ENCODE results near the gene CDS2.
A peak's percentile ranks its signal among the peaks of the same experiment; 100 is the strongest.
"Not testable (repeated sequence)": the region's sequence is repeated elsewhere in the genome, so short reads cannot be mapped to it uniquely, and the experiment has no call there.

CDS2 gene

DNA sequence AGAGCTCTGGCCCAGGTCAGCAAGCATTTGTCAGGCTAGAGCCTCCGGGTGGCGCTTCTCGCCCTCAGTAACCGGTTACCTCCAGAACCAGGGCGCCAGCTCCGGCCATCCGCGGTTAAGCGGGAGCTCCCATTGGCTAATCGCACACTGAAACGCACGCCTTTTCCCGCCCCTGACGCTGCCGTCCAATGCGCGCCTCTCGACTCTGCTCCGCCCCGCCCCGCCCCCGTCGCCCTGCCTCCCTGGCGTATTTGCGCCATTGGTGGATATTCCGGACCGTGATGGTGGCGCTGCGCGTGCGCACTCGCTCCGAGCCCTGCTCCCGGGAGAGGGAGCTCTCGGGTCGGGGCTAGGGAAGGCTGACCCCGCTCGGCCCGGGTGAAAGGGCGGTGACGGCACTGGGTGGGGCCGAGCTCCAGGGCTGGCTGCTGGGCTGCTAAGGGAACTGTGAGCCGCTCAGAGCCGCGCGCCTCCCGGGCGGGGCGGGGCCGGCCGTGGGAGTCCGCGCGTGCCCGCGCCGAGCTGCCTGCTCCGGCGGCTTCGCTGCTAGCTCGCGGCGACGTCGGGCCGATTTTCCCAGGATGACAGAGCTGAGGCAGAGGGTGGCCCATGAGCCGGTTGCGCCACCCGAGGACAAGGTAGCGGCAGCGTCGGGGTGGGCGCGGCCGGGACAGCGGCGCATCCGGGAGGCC is at the start of gene CDS2:
TSS of gene CDS2 (plus strand) at position 497 of the 692 bp plus-strand sequence. CDS start at position 582, 85 bp downstream.
- H3K4me3 ChIP-seq (ENCODE audit: low read length), result peak within 1 kb of the TSS; percentile 82
- TF ChIP-seq ZNF274 (IDR thresholded peaks at IDR 0.05; ENCODE audit: low read depth, low read length), result no peak

DNA sequence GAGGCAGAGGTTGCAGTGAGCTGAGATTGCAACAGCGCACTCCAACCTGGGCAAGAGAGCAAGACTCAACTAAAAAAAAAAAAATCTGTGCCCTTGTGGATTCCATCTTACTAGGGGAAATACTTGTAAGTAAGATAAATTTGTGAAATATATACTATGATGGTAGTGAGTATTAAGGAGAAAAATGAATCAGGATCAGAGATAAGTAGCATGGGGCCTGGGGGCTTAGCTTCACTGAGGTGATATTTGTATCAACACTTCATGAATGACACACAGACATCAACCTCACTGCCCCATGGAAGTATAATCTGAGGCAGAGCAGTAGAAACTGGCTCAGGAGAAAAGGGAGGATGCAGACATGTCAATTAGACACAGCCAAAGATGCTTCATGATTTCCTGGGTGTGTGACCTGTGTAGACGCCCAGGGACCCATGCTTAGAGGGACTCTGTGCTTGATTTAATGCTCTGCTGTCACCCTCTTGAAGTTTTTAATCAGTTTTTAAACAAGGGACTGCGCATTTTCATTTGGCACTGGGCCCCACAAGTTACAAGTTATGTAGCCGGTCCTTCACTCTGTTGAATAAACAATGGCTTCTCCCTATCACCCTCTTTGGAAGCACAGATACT is 48.9 kb upstream of the CDS2 start:
- TF ChIP-seq ZNF274 (IDR thresholded peaks at IDR 0.05; ENCODE audit: low read depth, low read length), result no peak
- no peak overlapping the region for H3K4me3 ChIP-seq (ENCODE audit: low read length)

DNA sequence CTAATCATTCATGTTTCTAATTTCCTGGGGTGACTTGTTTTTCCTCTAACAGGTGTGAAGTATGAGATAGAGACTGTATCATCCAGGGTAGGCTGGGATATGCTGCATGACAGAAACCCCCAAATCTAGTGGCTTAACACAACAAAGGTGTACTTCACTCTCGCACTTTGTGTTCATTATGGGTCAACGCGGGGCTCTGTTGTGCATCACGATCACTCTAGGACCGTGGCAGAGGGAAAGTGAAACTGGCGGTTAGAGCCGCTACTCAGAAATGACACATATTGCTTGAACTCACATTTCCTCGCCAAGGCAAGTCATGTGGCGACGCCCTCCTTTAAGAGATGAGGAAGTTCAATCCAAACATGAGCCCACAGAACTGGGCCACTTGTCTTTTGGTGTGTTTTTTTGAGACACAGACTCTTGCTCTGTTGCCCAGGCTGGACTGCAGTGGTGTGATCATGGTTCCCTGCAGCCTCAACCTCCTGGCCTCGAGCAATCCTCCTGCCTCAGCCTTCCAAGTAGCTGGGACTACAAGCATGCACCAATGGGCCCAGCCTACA is 48.3 kb upstream of the CDS2 start:
- no peak overlapping the region for H3K4me3 ChIP-seq (ENCODE audit: low read length)

GRCh38 chr20:5080384-5080877 is 46.4 kb upstream of the CDS2 start:
- no peak for TF ChIP-seq ZNF274 (IDR thresholded peaks at IDR 0.05; ENCODE audit: low read depth, low read length)
- no peak overlapping the region for H3K4me3 ChIP-seq (ENCODE audit: low read length)

More for the DNA sequence above, 48.3 kb upstream of the CDS2 start:
- no peak for TF ChIP-seq ZNF274 (IDR thresholded peaks at IDR 0.05; ENCODE audit: low read depth, low read length)

GRCh38 chr20:5085380-5085779 is 41.4 kb upstream of the CDS2 start:
- no peak for TF ChIP-seq ZNF274 (IDR thresholded peaks at IDR 0.05; ENCODE audit: low read depth, low read length)
- no peak overlapping the region for H3K4me3 ChIP-seq (ENCODE audit: low read length)

DNA sequence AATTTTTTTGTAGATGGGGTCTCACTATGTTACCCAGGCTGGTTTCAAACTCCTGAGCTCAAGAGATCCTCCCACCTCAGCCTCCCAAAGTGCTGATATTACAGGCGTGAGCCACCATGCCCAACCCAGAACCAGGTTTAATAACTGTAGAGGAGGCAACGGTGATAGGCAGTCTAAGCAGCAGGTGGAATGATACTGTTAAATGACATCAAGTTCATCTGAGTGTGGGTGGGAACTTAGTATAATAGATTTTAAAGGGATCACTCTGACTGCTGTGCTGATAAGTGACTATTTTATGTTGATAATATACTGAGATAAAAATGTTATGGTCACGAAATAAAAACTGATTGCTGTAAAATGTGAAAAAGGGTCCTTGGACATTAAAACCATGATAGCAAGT is 38.1 kb upstream of the CDS2 start:
- no peak overlapping the region for H3K4me3 ChIP-seq (ENCODE audit: low read length)
- TF ChIP-seq ZNF274 (IDR thresholded peaks at IDR 0.05; ENCODE audit: low read depth, low read length), result no peak

- no peak overlapping the region for H3K4me3 ChIP-seq (ENCODE audit: low read length)
- no peak for TF ChIP-seq ZNF274 (IDR thresholded peaks at IDR 0.05; ENCODE audit: low read depth, low read length)
Observed at GRCh38 chr20:5090191-5090590, 36.6 kb upstream of the CDS2 start.

- H3K4me3 ChIP-seq (ENCODE audit: low read length), result no peak overlapping the region
- TF ChIP-seq ZNF274 (IDR thresholded peaks at IDR 0.05; ENCODE audit: low read depth, low read length), result no peak
Observed at GRCh38 chr20:5091902-5092301, 34.9 kb upstream of the CDS2 start.

DNA sequence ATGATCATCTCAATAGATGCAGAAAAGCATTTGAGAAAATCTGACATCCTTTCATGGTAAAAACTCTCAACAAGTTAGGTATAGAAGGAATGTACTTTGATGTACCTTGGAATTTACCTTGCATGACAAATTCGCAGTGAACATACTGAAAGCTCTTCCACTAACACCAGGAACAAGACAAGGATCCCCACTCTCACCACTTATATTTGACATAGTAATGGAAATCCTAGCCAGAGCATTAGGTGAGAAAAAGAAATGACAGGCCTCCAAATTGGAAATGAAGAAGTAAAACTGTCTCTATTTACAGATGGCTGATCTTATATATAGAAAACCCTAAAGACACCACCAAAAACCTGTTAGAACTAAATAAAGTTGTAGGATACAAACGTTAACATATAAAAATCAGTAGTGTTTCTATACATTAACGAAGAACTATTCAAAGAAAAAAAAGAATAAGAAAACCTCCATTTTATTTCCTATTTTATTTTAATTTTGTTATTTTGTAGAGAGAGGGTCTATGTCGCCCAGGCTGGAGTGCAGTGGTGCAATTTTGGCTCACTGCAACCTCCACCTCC is 34.0 kb upstream of the CDS2 start:
- no peak for TF ChIP-seq ZNF274 (IDR thresholded peaks at IDR 0.05; ENCODE audit: low read depth, low read length)
- H3K4me3 ChIP-seq (ENCODE audit: low read length), result no peak overlapping the region

- H3K4me3 ChIP-seq (ENCODE audit: low read length), result no peak overlapping the region
- no peak for TF ChIP-seq ZNF274 (IDR thresholded peaks at IDR 0.05; ENCODE audit: low read depth, low read length)
Observed at GRCh38 chr20:5095454-5095853, 31.4 kb upstream of the CDS2 start.

- TF ChIP-seq ZNF274 (IDR thresholded peaks at IDR 0.05; ENCODE audit: low read depth, low read length), result no peak
- no peak overlapping the region for H3K4me3 ChIP-seq (ENCODE audit: low read length)
Observed at GRCh38 chr20:5095931-5096330, 30.9 kb upstream of the CDS2 start.

GRCh38 chr20:5096463-5096862 is 30.3 kb upstream of the CDS2 start:
- no peak for TF ChIP-seq ZNF274 (IDR thresholded peaks at IDR 0.05; ENCODE audit: low read depth, low read length)
- no peak overlapping the region for H3K4me3 ChIP-seq (ENCODE audit: low read length)

DNA sequence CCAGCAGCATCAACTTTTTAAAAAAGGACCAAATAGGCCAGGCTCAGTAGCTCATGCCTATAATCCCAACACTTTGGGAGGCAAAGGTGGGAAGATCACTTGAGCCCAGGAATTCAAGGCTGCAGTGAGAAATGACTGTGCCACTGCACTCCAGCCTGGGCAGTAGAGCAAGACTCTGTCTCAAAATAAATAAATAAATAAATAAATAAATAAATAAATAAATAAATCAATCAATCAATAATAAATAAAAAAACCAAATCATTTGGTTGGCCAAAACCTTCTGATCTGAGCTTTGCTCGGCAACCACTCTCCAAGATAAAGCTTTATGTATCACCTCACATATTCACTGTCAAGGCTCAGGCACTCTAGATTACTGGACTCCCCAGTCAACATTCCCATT is 27.8 kb upstream of the CDS2 start:
- not testable (repeated sequence) for H3K4me3 ChIP-seq (ENCODE audit: low read length)

DNA sequence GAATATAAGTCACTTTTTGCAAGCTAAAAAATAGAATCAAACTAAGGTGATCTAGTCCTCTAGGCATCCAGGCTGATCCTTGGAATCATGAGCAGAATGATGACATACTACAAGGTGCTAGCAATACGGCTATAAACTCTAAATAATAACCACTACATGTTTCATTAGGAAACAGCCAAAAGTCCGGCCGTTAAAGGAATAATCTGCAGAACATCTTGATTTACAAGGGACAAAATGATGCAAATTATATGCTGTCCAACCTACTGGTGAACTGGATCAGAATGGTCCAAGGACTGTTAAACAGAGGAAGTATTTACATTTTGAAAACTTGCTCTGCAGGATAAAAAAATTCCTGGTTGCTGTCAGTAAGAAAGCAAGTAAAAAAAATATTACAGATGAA is 26.9 kb upstream of the CDS2 start:
- H3K4me3 ChIP-seq (ENCODE audit: low read length), result not testable (repeated sequence)

Data from GM08714 (cell line).